PFSK-1 (cell line): ENCODE data around the gene PHF19.

Experiments used
- POLR2AphosphoS5 ChIP-seq: IDR thresholded peaks from 2 replicates; pipeline ENCODE4 v1.6.1; 2012; ENCODE audit warnings: low read depth, mild to moderate bottlenecking, control low read depth, low read length, moderate library complexity
- TAF1 ChIP-seq: IDR thresholded peaks from 2 replicates; pipeline ENCODE4 v1.6.1; 2012; ENCODE audit warnings: low read length, control low read depth, borderline replicate concordance; ENCODE audit not compliant: insufficient read depth

- TF ChIP-seq POLR2AphosphoS5 (no peak), TAF1 (no peak)
Observed at GRCh38 chr9:120869726-120870125, 7.3 kb downstream of the PHF19 start.
